Measurements from ENCODE around the gene EEF2KMT.

DNA sequence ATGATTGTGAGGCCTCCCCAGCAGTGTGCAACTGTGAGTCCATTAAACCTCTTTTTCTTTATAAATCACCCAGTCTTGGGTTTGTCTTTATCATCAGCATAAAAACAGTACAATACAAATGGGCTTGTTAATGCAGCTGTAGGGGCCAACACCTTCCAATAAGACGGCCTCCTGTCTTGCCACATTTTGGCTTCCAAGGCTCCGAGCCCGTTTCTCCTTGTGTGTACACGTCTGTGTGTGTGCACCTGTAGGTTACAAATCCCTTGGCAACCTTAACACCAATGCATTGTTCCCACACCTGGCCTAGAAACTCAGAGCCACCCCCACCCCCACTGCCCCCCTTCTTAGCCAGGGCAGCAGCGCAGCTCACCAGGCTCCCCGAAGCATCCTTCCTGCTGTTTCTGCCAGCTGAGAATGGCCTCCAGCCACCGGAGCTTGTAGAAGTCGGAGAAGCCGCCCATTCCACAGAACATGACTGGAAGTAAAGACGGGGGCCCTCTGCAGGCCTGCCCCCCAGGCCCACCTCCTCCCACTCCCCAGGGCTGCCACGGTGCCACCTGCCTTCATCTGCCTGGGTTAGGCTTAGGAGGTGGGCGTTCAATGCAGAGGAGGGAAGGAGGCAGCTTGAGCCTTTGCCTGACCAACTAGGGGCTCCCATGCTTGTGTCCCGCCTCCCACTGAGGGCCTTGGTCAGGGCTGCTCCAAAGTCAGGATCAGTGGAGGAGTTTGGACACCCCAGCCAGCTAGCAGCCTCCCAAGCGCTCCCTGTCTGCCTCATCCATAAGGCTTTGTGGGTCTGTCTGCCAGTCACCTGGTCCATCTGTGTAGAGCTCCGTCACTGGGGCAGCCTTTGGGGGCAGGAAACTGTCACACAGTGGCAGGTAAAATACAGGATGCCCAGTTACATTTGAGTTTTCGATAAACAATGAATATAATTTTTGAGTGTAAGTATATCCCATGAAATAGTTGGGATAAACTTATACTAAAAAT, 42.4 kb downstream of the EEF2KMT start:
- TF ChIP-seq POLR2A (IDR thresholded peaks at IDR 0.05) (no peak), CTCF (IDR thresholded peaks at IDR 0.05) (no peak)
